K562 (cell line): ENCODE measurements around the gene PCLAF. TPM values are rescaled to one million over a fixed set of nuclear protein-coding genes. Genes with fewer than 3 reads are reported as not detected.
A peak's percentile ranks its signal among the peaks of the same experiment; 100 is the strongest.

ENCODE experiments used
- ATAC-seq: fragments of 200-7000 bp; cut with Tn5 transposase; 3 replicates; pipeline ENCODE4 v1.9.1; 2020; ENCODE audit warnings: moderate library complexity
- BruUV-seq: library from RNA; stranded (reverse); fragments of 400-500 nt; replicated peaks from 2 replicates; lab custom pipeline; 2021; lab: Mats Ljungman, UMichigan
- CTCF ChIA-PET: fragments of 300-600 bp; formaldehyde crosslinking; extraction: SDS; loops from one replicate; lab custom pipeline; 2021; ENCODE audit warnings: low intra/inter-chr PET ratio; lab: Yijun Ruan, JAX
- POLR2A ChIA-PET: fragments of 300-600, 350-650 bp; sonication (Branson Sonifier 250); formaldehyde crosslinking; extraction: SDS; loops from one replicate; lab custom pipeline; 2021; ENCODE audit warnings: antibody characterized with exemption, inconsistent platforms; lab: Yijun Ruan, JAX
- DNase-seq, 4 experiments: peaks; one replicate each; pipeline versions ENCODE4 v3.0.0 to v3.0.0-alpha.2; 2011 to 2018; ENCODE audit warnings: low spot score in 3 of 4, mixed read lengths in 3 of 4; ENCODE audit errors: extremely low read depth in 1 of 4
- FAIRE-seq: peaks from 2 replicates; lab custom pipeline; 2011; peaks lifted over from hg19 to GRCh38; lab: Jason Lieb, UNC
- H2AFZ ChIP-seq: 2 replicates; pipeline ENCODE4 v1.6.0; 2011; ENCODE audit warnings: low read depth, low read length, control low read depth, inconsistent platforms
- H3K27ac ChIP-seq: fragments of 200-600 bp; 3 replicates; pipeline ENCODE4 v1.8.0; 2011; ENCODE audit warnings: low read depth, mild to moderate bottlenecking, control low read depth, inconsistent platforms, low read length, moderate library complexity, mixed read lengths; ENCODE audit errors: extremely low read depth
- H3K27me3 ChIP-seq, 2 experiments: fragments of 300-600 bp in 1 of 2; 2 replicates in 1 of 2; 3 replicates in 1 of 2; pipeline versions ENCODE4 v1.6.0 to v1.8.0; 2011; ENCODE audit warnings: inconsistent platforms in 2 of 2, low read length in 2 of 2, mild to moderate bottlenecking in 1 of 2, mixed read lengths in 1 of 2, moderate library complexity in 1 of 2; ENCODE audit not compliant: control insufficient read depth in 2 of 2, insufficient read depth in 2 of 2
- H3K36me3 ChIP-seq: fragments of 300-600 bp; 3 replicates; pipeline ENCODE4 v1.8.0; 2011; ENCODE audit warnings: mild to moderate bottlenecking, low read length, inconsistent platforms; ENCODE audit not compliant: control insufficient read depth, insufficient read depth
- H3K4me1 ChIP-seq, 2 experiments: fragments of 200-600 bp in 1 of 2; replicated peaks in 1 of 2; 2 replicates in 1 of 2; 3 replicates in 1 of 2; pipeline versions ENCODE4 v1.5.1 to v1.8.0; 2011; ENCODE audit warnings: inconsistent platforms in 2 of 2, low read length in 2 of 2, mild to moderate bottlenecking in 1 of 2, mixed read lengths in 1 of 2, moderate library complexity in 1 of 2; ENCODE audit not compliant: control insufficient read depth in 2 of 2, insufficient read depth in 2 of 2
- H3K4me2 ChIP-seq: 2 replicates; pipeline ENCODE4 v1.6.1; 2011; ENCODE audit warnings: low read length, control low read depth, inconsistent platforms, mixed read lengths; ENCODE audit not compliant: insufficient read depth
- H3K4me3 ChIP-seq: fragments of 200-600 bp; sonication (generic), shearing (Covaris generic); 2 replicates; pipeline ENCODE4 v1.5.1; 2016; ENCODE audit warnings: control low read depth, inconsistent platforms
- H3K79me2 ChIP-seq: fragments of 200-600 bp; 3 replicates; pipeline ENCODE4 v1.8.0; 2011; ENCODE audit warnings: low read length, inconsistent platforms; ENCODE audit not compliant: control insufficient read depth, insufficient read depth
- H3K9ac ChIP-seq, 2 experiments: 2 replicates each; pipeline versions ENCODE4 v1.6.0 to v1.6.1; 2011; ENCODE audit warnings: low read depth in 2 of 2, low read length in 2 of 2, control low read depth in 1 of 2, inconsistent platforms in 1 of 2, mild to moderate bottlenecking in 1 of 2, mixed read lengths in 1 of 2; ENCODE audit not compliant: insufficient read depth in 1 of 2
- H3K9me1 ChIP-seq: one replicate; pipeline ENCODE4 v1.6.0; 2011; ENCODE audit warnings: inconsistent platforms, mild to moderate bottlenecking, low read length, moderate library complexity; ENCODE audit not compliant: control insufficient read depth, insufficient read depth
- H3K9me3 ChIP-seq: replicated peaks from 2 replicates; pipeline ENCODE4 v1.5.1; 2011; ENCODE audit warnings: low read depth, low read length, inconsistent platforms; ENCODE audit not compliant: control insufficient read depth, insufficient read depth
- H4K20me1 ChIP-seq: replicated peaks from 2 replicates; pipeline ENCODE4 v1.6.1; 2011; ENCODE audit warnings: low read length, inconsistent platforms, mixed read lengths; ENCODE audit not compliant: control insufficient read depth, insufficient read depth
- BCL6 ChIP-seq: fragments of 250-450 bp; sonication (Bioruptor Pico); IDR thresholded peaks from 2 replicates; pipeline ENCODE4 v1.4.0; 2020
- CCAR2 ChIP-seq: fragments of 200-400 bp; formaldehyde crosslinking; IDR thresholded peaks from 2 replicates; pipeline ENCODE4 v1.6.1; 2017; ENCODE audit warnings: mild to moderate bottlenecking, low read depth, low read length
- DLX4 ChIP-seq: fragments of 250-450 bp; sonication (Bioruptor Pico); IDR thresholded peaks from 2 replicates; pipeline ENCODE4 v1.6.1; 2021; ENCODE audit warnings: mild to moderate bottlenecking
- EGR1 ChIP-seq: fragments of 450-650 bp; conservative IDR thresholded peaks from 2 replicates; pipeline ENCODE4 v1.6.1; 2017; ENCODE audit warnings: mild to moderate bottlenecking
- FOS ChIP-seq: IDR thresholded peaks from 3 replicates; pipeline ENCODE4 v1.6.1; 2011; ENCODE audit not compliant: insufficient read length; ENCODE audit errors: extremely low read depth
- GTF2B ChIP-seq: IDR thresholded peaks from 2 replicates; pipeline ENCODE4 v1.6.1; 2011; ENCODE audit not compliant: insufficient read length; ENCODE audit errors: extremely low read depth
- HNRNPH1 ChIP-seq: fragments of 200-400 bp; formaldehyde crosslinking; optimal IDR thresholded peaks from 2 replicates; pipeline ENCODE3; 2017; ENCODE audit warnings: low read depth, mild to moderate bottlenecking, low read length, moderate library complexity
- MAFF ChIP-seq: IDR thresholded peaks from 2 replicates; pipeline ENCODE4 v1.6.1; 2012; ENCODE audit warnings: low read length, improper control_type of control experiment
- TRIM25 ChIP-seq: fragments of 450-650 bp; IDR thresholded peaks from 2 replicates; pipeline ENCODE4 v1.7.0; 2016; ENCODE audit warnings: borderline replicate concordance
- TRIM28 ChIP-seq: fragments of 450-650 bp; IDR thresholded peaks from 2 replicates; pipeline ENCODE4 v1.6.1; 2017
- ZNF224 ChIP-seq: sonication (generic); formaldehyde crosslinking; IDR thresholded peaks from 2 replicates; pipeline ENCODE4 v1.8.0; 2022; ENCODE audit warnings: mild to moderate bottlenecking, missing genetic modification reagents
- ZNF311 ChIP-seq: fragments of 250-450 bp; sonication (Bioruptor Pico); IDR thresholded peaks from 2 replicates; pipeline ENCODE4 v1.4.0; 2020; ENCODE audit warnings: mild to moderate bottlenecking, moderate library complexity
- ZNF41 ChIP-seq: fragments of 250-450 bp; sonication (Bioruptor Pico); conservative IDR thresholded peaks from 2 replicates; pipeline ENCODE4 v1.4.0; 2020; ENCODE audit warnings: mild to moderate bottlenecking
- ZZZ3 ChIP-seq: fragments of 450-650 bp; IDR thresholded peaks from 2 replicates; pipeline ENCODE4 v1.6.1; 2016; ENCODE audit warnings: antibody characterized with exemption, mild to moderate bottlenecking, moderate library complexity
- WGBS: fragments of 100-300 bp; shearing (Covaris generic); methylation state at CpG from one replicate; pipeline ENCODE4 v1.1.6; 2016; ENCODE audit warnings: low coverage, mixed read lengths; ENCODE audit not compliant: insufficient coverage; ENCODE audit errors: missing lambda C conversion rate; 5-methylcytosine and 5-hydroxymethylcytosine counted together
- in situ Hi-C: fragments of 300-500 bp; cut with MboI; formaldehyde crosslinking; loops from 4 replicates; pipeline ENCODE4 v1.15.0; 2018; ENCODE audit warnings: inconsistent platforms, mixed read lengths
- intact Hi-C: fragments of 100-400 bp; cut with micrococcal nuclease; formaldehyde crosslinking; loops from 2 replicates; pipeline ENCODE4 v1.14.2; 2022
- polyA plus RNA-seq, 8 experiments: library from polyadenylated mRNA; depleted of rRNA in 4 of 8; stranded (reverse) in 5 of 8; unstranded in 3 of 8; fragments of >200 nt; fragmentation: Nextera tagmentation in 2 of 8; fragmentation: Illumina TruSeq in 1 of 8; extraction: Ambion mirVana in 2 of 8; extraction: Trizol in 1 of 8; gene quantifications; 2 replicates each; pipeline versions ENCODE4 v1.2.1 to v1.2.3, GENCODE V29; 2011 to 2014; ENCODE audit warnings: inconsistent platforms in 1 of 8, missing spikeins in 1 of 8
- total RNA-seq, 7 experiments: library from RNA; depleted of rRNA in 6 of 7; stranded (reverse); fragments of >200 nt in 6 of 7; fragmentation: Illumina TruSeq in 2 of 7; extraction: Trizol in 2 of 7; gene quantifications; 2 replicates each; pipeline versions ENCODE4 v1.2.1 to v1.2.3, GENCODE V29; 2011 to 2021; ENCODE audit warnings: low replicate concordance in 1 of 7

PCLAF gene
- total and polyA plus RNA-seq, 9 of the 15 experiments (the other 6 are each of a cell fraction or from before 2014, with no cell fraction given): 112 to 881 (median 360) TPM

- TF ChIP-seq ZZZ3 (no peak), MAFF (no peak), DLX4 (no peak), ZNF41 (CRISPR knock-in tag) (no peak), CCAR2 (no peak), FOS (no peak), GTF2B (no peak), TRIM28 (no peak), EGR1 (no peak), BCL6 (CRISPR knock-in tag) (no peak), HNRNPH1 (no peak), TRIM25 (no peak), ZNF311 (CRISPR knock-in tag) (no peak), ZNF224 (CRISPR knock-in tag) (no peak)
- ATAC-seq: no peak
- no peak overlapping the region for H2AFZ ChIP-seq
Measured at GRCh38 chr15:64315216-64315615, 66.0 kb downstream of the PCLAF start.

More at GRCh38 chr15:64315216-64315615, 66.0 kb downstream of the PCLAF start:
- in situ Hi-C loops: no loop called here
- H3K79me2 ChIP-seq: no peaks in the 10 kb centered on the region; the same call in 2 of the 3 replicates
- H4K20me1 ChIP-seq: 0 out of 2 replicates have a peak, but pooled peaks cover 3% of the 10 kb centered on the region
- H3K9ac ChIP-seq: no peak overlapping the region
- WGBS: 58% methylated on average over 4 of the region's 4 CpGs
- no TSS peak for BruUV-seq
- peaks cover 3% of the 10 kb centered on the region; the same call in 1 of the 3 replicates for H3K36me3 ChIP-seq
- H3K4me3 ChIP-seq: no peak overlapping the region
- POLR2A ChIA-PET: interaction anchor here (1.6 kb wide), 1 partner anchor 10 kb away, joined by 4 read pairs; no protein-coding TSS in a partner anchor
- no peaks in the 10 kb centered on the region for H3K9me3 ChIP-seq
- H3K27me3 ChIP-seq: no peaks in the 10 kb centered on the region
- H3K9me1 ChIP-seq: no peaks in the 10 kb centered on the region
- H3K4me1 ChIP-seq: no peaks in the 10 kb centered on the region
- no peak overlapping the region for H3K27ac ChIP-seq
- DNase-seq: no peak
- CTCF ChIA-PET: no interaction called here
- no peak overlapping the region for H3K4me2 ChIP-seq
- intact Hi-C loops: no loop called here
- peak; percentile 42 for FAIRE-seq
